HG03565 (cell line): ENCODE data around the gene VSIR.

Experiments used
- ATAC-seq: cut with Tn5 transposase; IDR thresholded peaks from one replicate; pipeline ENCODE4 v1.9.1; 2021; ENCODE audit warnings: mild to moderate bottlenecking, moderate library complexity; ENCODE audit not compliant: unreplicated experiment

The VSIR gene

GRCh38 chr10:71783917-71784678, 10.8 kb upstream of the VSIR start:
- ATAC-seq, result no peak

DNA sequence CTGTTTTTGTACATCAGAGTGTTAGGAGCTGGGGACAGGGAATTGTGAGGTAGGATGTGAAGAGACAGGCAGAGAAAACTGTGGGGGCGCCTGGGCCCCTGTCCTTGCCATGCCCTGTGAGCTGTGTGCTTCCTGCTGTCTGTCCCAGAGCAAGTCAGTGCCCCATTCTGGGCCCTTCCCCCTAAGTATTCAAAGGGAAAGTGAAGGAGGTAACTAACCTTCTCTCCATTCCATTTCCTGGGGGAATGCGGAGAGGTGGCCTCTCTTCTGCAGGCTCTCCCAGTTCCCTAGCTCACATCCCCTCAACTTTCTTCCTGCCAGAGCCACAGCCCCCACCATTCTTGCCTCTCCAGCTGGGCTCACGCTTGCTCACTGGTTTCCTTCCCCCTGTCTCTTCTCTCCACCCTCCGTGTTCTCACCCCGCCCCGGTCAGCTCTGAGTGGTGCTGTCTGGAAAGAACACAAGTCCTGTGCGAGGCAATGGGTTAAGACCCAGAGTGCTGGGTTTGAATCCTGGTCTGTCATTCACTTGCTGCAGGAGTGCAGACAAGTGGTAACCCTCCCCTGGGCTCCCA, 9.7 kb upstream of the VSIR start:
- ATAC-seq, result no peak

- ATAC-seq, result no peak
These were observed 9.0 kb upstream of the VSIR start for GRCh38 chr10:71782221-71782916.

DNA sequence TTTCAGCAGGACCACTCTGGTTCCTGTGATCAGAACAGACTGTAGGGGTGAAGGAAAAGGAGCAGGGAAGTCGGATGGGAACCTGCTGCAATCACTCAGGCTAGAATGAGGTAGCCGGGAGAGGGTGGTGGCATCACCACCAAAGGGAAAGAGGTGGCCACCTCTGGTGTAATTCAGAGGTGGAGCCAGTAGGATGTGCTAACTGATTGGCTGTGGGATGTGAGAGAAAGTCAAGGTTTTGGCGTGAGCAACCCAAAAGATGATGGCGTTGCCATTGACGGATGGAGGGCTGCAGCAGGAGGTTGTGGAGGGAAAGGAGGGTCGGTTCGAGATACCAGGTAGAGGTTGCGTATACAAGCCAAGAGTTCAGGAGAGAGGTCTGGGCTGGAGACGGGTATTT, 7.4 kb upstream of the VSIR start:
- ATAC-seq, result no peak

GRCh38 chr10:71780156-71780555, 6.8 kb upstream of the VSIR start:
- ATAC-seq, result no peak

DNA sequence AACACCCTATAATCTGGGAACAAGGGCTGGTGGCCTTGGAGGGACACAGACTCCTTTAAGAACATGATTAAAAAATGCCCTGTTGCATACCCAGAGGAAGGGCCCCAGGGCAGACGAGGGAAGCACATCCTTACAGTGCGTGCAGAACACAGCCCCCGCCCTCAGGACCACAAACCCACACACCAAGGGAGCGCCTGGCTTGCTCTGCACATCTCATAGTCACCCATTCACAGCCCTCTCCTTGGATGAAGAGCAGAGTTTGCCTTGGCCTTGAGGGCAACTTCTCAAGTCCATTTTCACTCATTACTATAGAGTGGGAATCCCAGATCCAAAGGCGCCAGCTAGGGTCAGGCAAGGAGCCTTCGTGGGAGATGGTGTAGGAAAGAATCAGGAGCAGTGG, 6.3 kb upstream of the VSIR start:
- no peak for ATAC-seq

DNA sequence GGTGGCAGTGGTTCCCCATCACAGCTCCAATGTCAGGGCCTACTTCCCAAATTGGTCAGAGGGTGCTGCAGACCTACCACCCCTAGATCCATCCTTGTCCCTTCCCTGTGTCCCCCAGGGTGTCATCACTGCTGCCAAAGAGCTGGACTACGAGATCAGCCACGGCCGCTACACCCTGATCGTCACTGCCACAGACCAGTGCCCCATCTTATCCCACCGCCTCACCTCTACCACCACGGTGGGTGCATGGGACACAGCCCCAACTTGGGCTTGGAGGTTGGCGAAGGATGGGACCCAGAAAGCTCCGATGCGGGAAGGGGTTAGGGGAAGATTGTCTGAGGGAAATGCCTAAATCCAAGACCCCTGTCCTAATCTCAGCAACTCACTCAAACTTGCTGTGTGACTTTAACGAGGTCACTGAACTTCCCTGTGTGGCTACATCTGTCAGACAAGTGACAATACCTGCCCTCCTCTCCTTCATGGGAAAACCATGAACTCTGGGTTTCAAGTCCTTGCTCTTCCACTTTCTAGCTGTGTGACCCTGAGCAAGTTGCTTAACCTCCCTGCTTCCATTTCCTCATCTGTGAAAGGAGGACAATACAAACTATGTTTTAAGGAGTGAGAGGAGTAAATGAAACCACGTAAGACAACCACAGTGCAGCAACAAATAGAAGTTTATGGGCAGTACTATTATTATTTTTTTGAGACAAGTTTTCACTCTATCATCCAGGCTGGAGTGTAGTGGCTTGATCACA, 4.9 kb upstream of the VSIR start:
- no peak for ATAC-seq

- ATAC-seq, result no peak
These were observed 4.1 kb upstream of the VSIR start for GRCh38 chr10:71777213-71777985.

DNA sequence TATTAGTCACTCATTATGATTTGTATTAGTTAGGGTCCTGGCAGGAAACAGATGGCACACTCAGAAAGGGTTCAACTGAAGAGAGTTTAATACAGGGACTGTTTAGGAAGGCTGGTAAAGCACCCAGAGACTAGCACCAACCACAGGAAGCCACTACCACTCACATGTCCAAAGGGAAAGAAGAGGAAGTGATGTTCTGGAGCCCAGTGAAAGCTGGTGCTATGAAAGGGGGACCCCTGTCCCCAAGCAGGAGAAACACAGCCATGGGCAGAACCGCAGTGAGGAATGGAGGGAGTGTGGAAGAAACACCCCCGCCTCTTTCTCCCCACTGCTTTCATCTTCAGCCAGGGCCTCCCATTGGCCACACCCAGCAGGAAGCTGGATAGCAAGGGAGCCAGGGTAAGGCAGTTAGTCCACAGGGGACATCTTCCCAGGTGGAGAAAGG, 3.2 kb upstream of the VSIR start:
- no peak for ATAC-seq

GRCh38 chr10:71774916-71775702, 1.8 kb upstream of the VSIR start:
- no peak for ATAC-seq

DNA sequence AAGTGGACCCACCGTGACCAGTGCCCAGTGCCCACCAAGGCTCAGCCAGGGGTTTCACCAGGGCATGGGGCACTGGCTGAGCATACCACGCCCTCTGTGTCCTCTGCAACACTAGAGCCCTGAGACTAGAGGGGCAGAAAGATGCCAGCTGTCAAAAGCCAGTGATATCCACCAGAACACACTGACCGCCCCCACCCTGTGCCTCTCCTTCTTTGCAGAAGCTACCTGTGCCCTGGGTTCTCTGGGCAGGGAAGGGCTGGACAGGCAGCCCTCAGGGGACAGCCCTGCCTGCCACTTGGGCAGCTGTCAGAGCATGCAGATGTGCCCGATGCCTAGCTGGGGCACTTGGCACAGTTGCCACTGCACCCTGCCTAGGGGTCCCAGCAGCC, 494 bp downstream of the VSIR start:
- no peak for ATAC-seq

DNA sequence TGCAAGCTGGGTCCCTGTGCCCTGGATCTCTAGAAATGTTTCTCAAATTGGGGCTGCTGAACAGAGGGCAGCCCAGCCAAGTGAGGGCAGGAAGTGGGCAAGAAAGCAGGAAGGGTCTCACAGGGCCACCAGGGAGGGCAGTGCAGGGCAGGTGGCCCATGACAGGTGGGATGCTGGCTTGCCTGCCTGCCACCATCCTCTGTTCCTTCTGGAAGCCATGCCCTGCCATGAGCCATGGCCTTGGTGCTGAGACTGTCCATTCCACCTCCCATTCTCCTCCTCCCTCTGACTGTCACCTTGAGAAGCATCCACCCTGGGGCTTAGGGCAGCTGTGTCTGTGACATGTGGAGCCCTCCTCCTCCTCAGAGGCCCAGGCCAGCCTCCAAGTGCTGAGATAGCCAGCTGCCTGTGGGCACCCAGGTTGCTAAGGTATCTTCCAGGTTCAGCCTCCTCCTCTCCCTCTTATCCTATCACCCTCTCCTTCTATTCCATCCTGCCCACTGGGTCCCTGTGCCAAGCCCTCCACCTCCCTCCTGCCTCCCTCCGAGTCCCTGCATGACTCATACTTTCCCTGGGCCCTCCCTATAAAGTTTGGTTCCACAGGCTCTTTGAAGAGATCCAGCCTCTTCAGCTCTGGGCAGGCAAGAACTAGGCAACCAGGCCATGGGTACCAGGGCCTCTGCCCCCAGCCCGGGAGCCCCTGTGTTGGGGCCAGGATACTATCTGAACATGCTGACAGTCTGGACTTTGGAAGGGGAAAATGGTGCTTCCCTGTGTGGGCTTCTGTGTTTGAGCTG, 1.3 kb downstream of the VSIR start:
- ATAC-seq, result no peak

DNA sequence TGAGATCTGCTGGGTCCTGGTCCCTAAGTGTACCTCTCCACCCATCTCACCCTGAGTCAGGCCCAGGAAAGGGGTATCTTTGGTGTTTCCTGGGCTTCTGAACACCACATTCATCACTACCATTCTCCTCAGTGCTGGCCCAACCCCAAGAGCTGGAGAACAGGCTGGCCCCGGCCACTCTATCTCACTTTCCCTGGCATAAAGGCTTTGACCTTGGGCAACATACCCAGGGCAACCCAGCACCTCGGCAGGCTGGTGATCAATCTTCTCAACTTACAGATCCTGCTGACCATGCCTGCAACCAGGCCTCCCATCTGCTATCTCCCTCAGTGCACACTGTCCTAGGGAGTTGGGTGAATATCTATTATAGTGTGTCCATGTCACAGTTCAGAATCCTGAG, 2.1 kb downstream of the VSIR start:
- no peak for ATAC-seq

DNA sequence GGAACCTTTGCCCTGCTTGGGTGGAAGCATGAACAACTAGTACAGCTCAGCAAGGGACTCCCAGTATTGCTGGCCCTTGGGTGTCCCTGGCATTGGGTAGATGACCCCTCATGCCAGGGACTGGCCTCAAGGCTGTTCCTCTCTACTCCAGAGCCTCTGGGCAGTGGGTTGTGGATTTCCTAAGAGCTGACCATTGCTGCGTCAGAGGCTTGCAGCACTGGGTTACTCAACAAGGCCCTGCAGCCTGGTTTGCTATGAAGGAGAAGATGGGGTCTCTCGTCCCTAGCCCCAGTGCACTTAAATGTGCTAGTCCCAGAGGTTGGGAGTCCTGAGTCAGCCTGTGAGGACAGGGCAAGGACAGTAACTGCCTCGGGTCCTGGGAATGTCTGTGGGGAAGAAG, 2.5 kb downstream of the VSIR start:
- ATAC-seq, result no peak

GRCh38 chr10:71770255-71770654, 3.1 kb downstream of the VSIR start:
- ATAC-seq, result no peak

DNA sequence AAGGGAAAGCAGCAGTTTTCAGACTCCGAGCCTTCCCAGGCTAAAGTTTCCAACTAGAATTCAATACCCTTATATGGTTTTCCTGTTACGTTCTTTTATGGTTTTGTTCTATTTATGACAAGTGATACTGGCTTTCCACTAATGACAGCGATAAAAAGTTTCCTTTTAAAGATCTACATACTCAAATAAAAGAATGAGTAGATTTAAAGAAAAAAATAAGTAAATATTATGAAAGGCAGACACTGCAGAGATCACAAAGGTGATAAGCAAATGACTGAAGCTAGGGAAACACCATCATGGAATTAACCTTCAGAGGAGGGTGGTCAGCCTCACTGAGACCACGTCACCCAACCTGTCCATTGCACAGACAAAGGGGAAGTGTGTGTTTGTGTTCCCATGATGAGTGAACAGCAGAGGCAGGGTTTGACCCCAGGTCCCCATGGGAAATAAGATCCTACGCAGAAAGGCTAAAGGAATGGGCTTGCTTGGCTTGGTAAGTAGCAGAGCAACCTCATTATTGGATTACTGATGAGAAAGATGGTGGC, 4.0 kb downstream of the VSIR start:
- peak; percentile 17 for ATAC-seq

- no peak for ATAC-seq
These were observed 5.8 kb downstream of the VSIR start for GRCh38 chr10:71767420-71768035.

GRCh38 chr10:71766717-71767419, 6.5 kb downstream of the VSIR start:
- no peak for ATAC-seq
